HepG2 (cell line): Measurements from ENCODE around the gene C1QTNF3. TPM values are rescaled to one million over a fixed set of nuclear protein-coding genes. Genes with fewer than 3 reads are reported as not detected.
A peak's percentile ranks its signal among the peaks of the same experiment; 100 is the strongest.

ENCODE experiments used
- CBX1 ChIP-seq: IDR thresholded peaks from one replicate; pipeline ENCODE4 v1.6.1; 2016; ENCODE audit warnings: antibody characterized with exemption, low read depth
- ETS1 ChIP-seq: sonication (generic); formaldehyde crosslinking; IDR thresholded peaks from 2 replicates; pipeline ENCODE4 v1.4.0; 2020; ENCODE audit warnings: missing genetic modification reagents
- FOXK1 ChIP-seq: sonication (generic); formaldehyde crosslinking; IDR thresholded peaks from 2 replicates; pipeline ENCODE4 v1.4.0; 2020; ENCODE audit warnings: low read depth, missing genetic modification reagents, borderline replicate concordance
- FOXO1 ChIP-seq: sonication (generic); formaldehyde crosslinking; IDR thresholded peaks from 2 replicates; pipeline ENCODE4 v1.4.0; 2020; ENCODE audit warnings: missing genetic modification reagents
- HMG20B ChIP-seq: conservative IDR thresholded peaks from 2 replicates; pipeline ENCODE4 v1.6.1; 2016; ENCODE audit warnings: missing genetic modification reagents, missing compliant biosample characterization
- KDM6A ChIP-seq: IDR thresholded peaks from 2 replicates; pipeline ENCODE4 v1.6.1; 2016; ENCODE audit warnings: low read depth
- KLF16 ChIP-seq, 2 experiments: sonication (generic) in 1 of 2; formaldehyde crosslinking in 1 of 2; IDR thresholded peaks; 2 replicates each; pipeline versions ENCODE4 v1.6.1 to v1.8.0; 2016 to 2023; ENCODE audit warnings: missing genetic modification reagents in 2 of 2, missing compliant biosample characterization in 1 of 2
- NR2F1 ChIP-seq, 2 experiments: fragments of 450-650 bp in 1 of 2; formaldehyde crosslinking in 1 of 2; IDR thresholded peaks; 2 replicates each; pipeline versions ENCODE4 v1.5.0 to v1.6.1; 2016 to 2020; ENCODE audit warnings: mild to moderate bottlenecking in 1 of 2, missing compliant biosample characterization in 1 of 2, missing genetic modification reagents in 1 of 2, moderate library complexity in 1 of 2
- NR2F6 ChIP-seq, 2 experiments: IDR thresholded peaks; 2 replicates each; pipeline ENCODE4 v1.6.1; 2016; ENCODE audit warnings: antibody characterized with exemption in 1 of 2, mild to moderate bottlenecking in 1 of 2
- ONECUT2 ChIP-seq: sonication (generic); formaldehyde crosslinking; IDR thresholded peaks from 2 replicates; pipeline ENCODE4 v1.4.0; 2020; ENCODE audit warnings: missing genetic modification reagents
- PITX1 ChIP-seq: sonication (generic); formaldehyde crosslinking; IDR thresholded peaks from 2 replicates; pipeline ENCODE4 v1.5.1; 2020; ENCODE audit warnings: mild to moderate bottlenecking, missing genetic modification reagents
- PPARG ChIP-seq: conservative IDR thresholded peaks from 2 replicates; pipeline ENCODE4 v1.6.1; 2016; ENCODE audit warnings: missing biosample characterization, missing genetic modification reagents
- RCOR2 ChIP-seq: IDR thresholded peaks from 2 replicates; pipeline ENCODE4 v1.6.1; 2016; ENCODE audit warnings: missing biosample characterization, missing genetic modification reagents
- SOX5 ChIP-seq: IDR thresholded peaks from 2 replicates; pipeline ENCODE4 v1.6.1; 2016; ENCODE audit warnings: borderline replicate concordance
- SUZ12 ChIP-seq: fragments of 150-350 bp; IDR thresholded peaks from 2 replicates; pipeline ENCODE4 v1.6.1; 2014; ENCODE audit warnings: low read depth, low read length
- TAF15 ChIP-seq: fragments of 200-400 bp; formaldehyde crosslinking; IDR thresholded peaks from one replicate; pipeline ENCODE4 v1.6.1; 2018; ENCODE audit warnings: mild to moderate bottlenecking, low read depth, low read length; ENCODE audit not compliant: poor library complexity, severe bottlenecking
- TCF7 ChIP-seq: sonication (generic); IDR thresholded peaks from 2 replicates; pipeline ENCODE4 v1.6.1; 2016; ENCODE audit warnings: antibody characterized with exemption, low read depth
- THRA ChIP-seq: sonication (generic); formaldehyde crosslinking; IDR thresholded peaks from 2 replicates; pipeline ENCODE4 v1.4.0; 2020; ENCODE audit warnings: missing genetic modification reagents, borderline replicate concordance
- ZNF609 ChIP-seq: sonication (generic); formaldehyde crosslinking; IDR thresholded peaks from 2 replicates; pipeline ENCODE4 v1.4.0; 2020; ENCODE audit warnings: mild to moderate bottlenecking, missing genetic modification reagents, borderline replicate concordance
- ZNF709 ChIP-seq: sonication (generic); formaldehyde crosslinking; IDR thresholded peaks from 2 replicates; pipeline ENCODE4 v1.5.0; 2020; ENCODE audit warnings: mild to moderate bottlenecking, missing genetic modification reagents
- ZNF737 ChIP-seq: sonication (generic); formaldehyde crosslinking; IDR thresholded peaks from 2 replicates; pipeline ENCODE4 v1.5.0; 2020; ENCODE audit warnings: missing genetic modification reagents, mild to moderate bottlenecking, borderline replicate concordance
- polyA plus RNA-seq, 8 experiments: library from polyadenylated mRNA; depleted of rRNA in 3 of 8; stranded (reverse) in 7 of 8; unstranded in 1 of 8; fragments of >200 nt; fragmentation: Illumina TruSeq in 4 of 8; extraction: Trizol in 4 of 8; gene quantifications; 2 replicates each; pipeline versions ENCODE4 v1.2.1 to v1.2.3, GENCODE V29; 2011 to 2016; ENCODE audit warnings: low read depth in 4 of 8, missing spikeins in 1 of 8, mixed read lengths in 1 of 8; ENCODE audit not compliant: insufficient read depth in 1 of 8
- total RNA-seq, 5 experiments: library from RNA; depleted of rRNA; stranded (reverse); fragments of >200 nt; fragmentation: Illumina TruSeq; extraction: Trizol; gene quantifications; 2 replicates each; pipeline ENCODE4 v1.2.3, GENCODE V29; 2016; ENCODE audit warnings: low read depth in 1 of 5
- TF ChIP-seq, protein P1 (sequence below): sonication (generic); formaldehyde crosslinking; IDR thresholded peaks from 2 replicates; pipeline ENCODE4 v1.4.0; 2020; ENCODE audit warnings: missing genetic modification reagents

Gene C1QTNF3
- total and polyA plus RNA-seq, 2 of the 13 experiments (the other 11 are each of a cell fraction or from before 2014, with no cell fraction given): 3.3 to 10.8 TPM

DNA sequence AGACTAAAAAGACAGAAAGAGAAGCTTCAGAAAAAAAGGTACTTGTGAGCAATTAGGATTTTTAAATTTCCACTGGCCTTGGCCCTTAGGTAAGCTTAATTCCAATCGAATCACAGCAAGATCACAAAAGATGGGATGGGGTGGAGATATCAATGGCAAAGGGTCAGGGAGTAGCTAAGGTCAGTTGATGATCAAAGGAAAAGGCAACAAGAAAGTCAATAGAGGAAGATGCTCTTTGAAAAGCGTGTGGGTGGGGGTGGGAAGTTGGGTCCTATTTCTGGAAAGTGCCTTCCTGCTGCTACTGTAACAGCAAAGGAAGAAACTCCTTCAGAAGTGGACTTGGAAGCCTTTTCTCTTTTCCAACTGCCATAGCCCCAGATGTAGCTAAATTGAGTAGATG lies 7.3 kb downstream of the C1QTNF3 start (continued):
- TF ChIP-seq NR2F1 (CRISPR knock-in tag; IDR thresholded peaks at IDR 0.05): peak; percentile 96 to 98
- TF ChIP-seq PITX1 (CRISPR knock-in tag): 0 out of 2 replicates have a peak, but pooled peaks have one; percentile 50
- no peak for TF ChIP-seq TAF15
- TF ChIP-seq FOXK1 (CRISPR knock-in tag): peak; percentile 62; the same call in 1 of the 2 replicates
- no peak for TF ChIP-seq ETS1
- TF ChIP-seq ZNF737: no peak
- TF ChIP-seq HMG20B: peak; percentile 83
- peak; percentile 68; the same call in 1 of the 2 replicates for TF ChIP-seq FOXO1 (CRISPR knock-in tag)
- no peak for TF ChIP-seq SUZ12
- peak; percentile 74; the same call in 1 of the 2 replicates for TF ChIP-seq PPARG
- no peak for TF ChIP-seq ZNF709 (CRISPR knock-in tag)
- TF ChIP-seq TCF7: peak; percentile 96
- TF ChIP-seq NR2F6 (IDR thresholded peaks at IDR 0.05): peak; percentile 99
- peak; percentile 98 for TF ChIP-seq NR2F6 (CRISPR knock-in tag; IDR thresholded peaks at IDR 0.05)
- TF ChIP-seq CBX1: no peak
- TF ChIP-seq KLF16 (CRISPR knock-in tag; IDR thresholded peaks at IDR 0.05): 0 out of 4 replicates have a peak, but pooled peaks of 1 of the 2 experiments have one; percentile 17
- TF ChIP-seq, protein P1, sequence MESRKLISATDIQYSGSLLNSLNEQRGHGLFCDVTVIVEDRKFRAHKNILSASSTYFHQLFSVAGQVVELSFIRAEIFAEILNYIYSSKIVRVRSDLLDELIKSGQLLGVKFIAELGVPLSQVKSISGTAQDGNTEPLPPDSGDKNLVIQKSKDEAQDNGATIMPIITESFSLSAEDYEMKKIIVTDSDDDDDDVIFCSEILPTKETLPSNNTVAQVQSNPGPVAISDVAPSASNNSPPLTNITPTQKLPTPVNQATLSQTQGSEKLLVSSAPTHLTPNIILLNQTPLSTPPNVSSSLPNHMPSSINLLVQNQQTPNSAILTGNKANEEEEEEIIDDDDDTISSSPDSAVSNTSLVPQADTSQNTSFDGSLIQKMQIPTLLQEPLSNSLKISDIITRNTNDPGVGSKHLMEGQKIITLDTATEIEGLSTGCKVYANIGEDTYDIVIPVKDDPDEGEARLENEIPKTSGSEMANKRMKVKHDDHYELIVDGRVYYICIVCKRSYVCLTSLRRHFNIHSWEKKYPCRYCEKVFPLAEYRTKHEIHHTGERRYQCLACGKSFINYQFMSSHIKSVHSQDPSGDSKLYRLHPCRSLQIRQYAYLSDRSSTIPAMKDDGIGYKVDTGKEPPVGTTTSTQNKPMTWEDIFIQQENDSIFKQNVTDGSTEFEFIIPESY (CRISPR knock-in tag): no peak
- peak; percentile 78; the same call in 1 of the 2 replicates for TF ChIP-seq SOX5 (CRISPR knock-in tag)
- peak; percentile 86 for TF ChIP-seq ZNF609
- peak; percentile 69 for TF ChIP-seq ONECUT2 (CRISPR knock-in tag)
- peak; percentile 96 for TF ChIP-seq THRA
- peak; percentile 43; the same call in 1 of the 2 replicates for TF ChIP-seq KDM6A (CRISPR knock-in tag)
- TF ChIP-seq RCOR2 (CRISPR knock-in tag): peak; percentile 83; the same call in 1 of the 2 replicates
